ENCODE measurements around the gene MALAT1. TPM values are rescaled to one million over a fixed set of nuclear protein-coding genes. Genes with fewer than 3 reads are reported as not detected.

Gene MALAT1
- total and polyA plus RNA-seq, 2 of the 13 experiments (the other 11 are each of a cell fraction or from before 2014, with no cell fraction given), result 143 to 1,237 TPM

DNA sequence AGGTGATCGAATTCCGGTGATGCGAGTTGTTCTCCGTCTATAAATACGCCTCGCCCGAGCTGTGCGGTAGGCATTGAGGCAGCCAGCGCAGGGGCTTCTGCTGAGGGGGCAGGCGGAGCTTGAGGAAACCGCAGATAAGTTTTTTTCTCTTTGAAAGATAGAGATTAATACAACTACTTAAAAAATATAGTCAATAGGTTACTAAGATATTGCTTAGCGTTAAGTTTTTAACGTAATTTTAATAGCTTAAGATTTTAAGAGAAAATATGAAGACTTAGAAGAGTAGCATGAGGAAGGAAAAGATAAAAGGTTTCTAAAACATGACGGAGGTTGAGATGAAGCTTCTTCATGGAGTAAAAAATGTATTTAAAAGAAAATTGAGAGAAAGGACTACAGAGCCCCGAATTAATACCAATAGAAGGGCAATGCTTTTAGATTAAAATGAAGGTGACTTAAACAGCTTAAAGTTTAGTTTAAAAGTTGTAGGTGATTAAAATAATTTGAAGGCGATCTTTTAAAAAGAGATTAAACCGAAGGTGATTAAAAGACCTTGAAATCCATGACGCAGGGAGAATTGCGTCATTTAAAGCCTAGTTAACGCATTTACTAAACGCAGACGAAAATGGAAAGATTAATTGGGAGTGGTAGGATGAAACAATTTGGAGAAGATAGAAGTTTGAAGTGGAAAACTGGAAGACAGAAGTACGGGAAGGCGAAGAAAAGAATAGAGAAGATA lies at the start of gene MALAT1 (continued):
- TF ChIP-seq, protein P1, sequence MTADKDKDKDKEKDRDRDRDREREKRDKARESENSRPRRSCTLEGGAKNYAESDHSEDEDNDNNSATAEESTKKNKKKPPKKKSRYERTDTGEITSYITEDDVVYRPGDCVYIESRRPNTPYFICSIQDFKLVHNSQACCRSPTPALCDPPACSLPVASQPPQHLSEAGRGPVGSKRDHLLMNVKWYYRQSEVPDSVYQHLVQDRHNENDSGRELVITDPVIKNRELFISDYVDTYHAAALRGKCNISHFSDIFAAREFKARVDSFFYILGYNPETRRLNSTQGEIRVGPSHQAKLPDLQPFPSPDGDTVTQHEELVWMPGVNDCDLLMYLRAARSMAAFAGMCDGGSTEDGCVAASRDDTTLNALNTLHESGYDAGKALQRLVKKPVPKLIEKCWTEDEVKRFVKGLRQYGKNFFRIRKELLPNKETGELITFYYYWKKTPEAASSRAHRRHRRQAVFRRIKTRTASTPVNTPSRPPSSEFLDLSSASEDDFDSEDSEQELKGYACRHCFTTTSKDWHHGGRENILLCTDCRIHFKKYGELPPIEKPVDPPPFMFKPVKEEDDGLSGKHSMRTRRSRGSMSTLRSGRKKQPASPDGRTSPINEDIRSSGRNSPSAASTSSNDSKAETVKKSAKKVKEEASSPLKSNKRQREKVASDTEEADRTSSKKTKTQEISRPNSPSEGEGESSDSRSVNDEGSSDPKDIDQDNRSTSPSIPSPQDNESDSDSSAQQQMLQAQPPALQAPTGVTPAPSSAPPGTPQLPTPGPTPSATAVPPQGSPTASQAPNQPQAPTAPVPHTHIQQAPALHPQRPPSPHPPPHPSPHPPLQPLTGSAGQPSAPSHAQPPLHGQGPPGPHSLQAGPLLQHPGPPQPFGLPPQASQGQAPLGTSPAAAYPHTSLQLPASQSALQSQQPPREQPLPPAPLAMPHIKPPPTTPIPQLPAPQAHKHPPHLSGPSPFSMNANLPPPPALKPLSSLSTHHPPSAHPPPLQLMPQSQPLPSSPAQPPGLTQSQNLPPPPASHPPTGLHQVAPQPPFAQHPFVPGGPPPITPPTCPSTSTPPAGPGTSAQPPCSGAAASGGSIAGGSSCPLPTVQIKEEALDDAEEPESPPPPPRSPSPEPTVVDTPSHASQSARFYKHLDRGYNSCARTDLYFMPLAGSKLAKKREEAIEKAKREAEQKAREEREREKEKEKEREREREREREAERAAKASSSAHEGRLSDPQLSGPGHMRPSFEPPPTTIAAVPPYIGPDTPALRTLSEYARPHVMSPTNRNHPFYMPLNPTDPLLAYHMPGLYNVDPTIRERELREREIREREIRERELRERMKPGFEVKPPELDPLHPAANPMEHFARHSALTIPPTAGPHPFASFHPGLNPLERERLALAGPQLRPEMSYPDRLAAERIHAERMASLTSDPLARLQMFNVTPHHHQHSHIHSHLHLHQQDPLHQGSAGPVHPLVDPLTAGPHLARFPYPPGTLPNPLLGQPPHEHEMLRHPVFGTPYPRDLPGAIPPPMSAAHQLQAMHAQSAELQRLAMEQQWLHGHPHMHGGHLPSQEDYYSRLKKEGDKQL (CRISPR knock-in tag; IDR thresholded peaks at IDR 0.05; ENCODE audit: low read depth), result no peak
- TF ChIP-seq SOX5 (CRISPR knock-in tag; IDR thresholded peaks at IDR 0.05; ENCODE audit: borderline replicate concordance) (peak; percentile 67; the same call in 1 of the 2 replicates), SRY (CRISPR knock-in tag; IDR thresholded peaks at IDR 0.05) (0 out of 2 replicates have a peak, but pooled peaks have one; percentile 59), FOXA1 (IDR thresholded peaks at IDR 0.05) (no peak), FOXA1 (CRISPR knock-in tag; IDR thresholded peaks at IDR 0.05) (peak; percentile 14; the same call in 1 of the 2 replicates), SMAD3 (CRISPR knock-in tag; IDR thresholded peaks at IDR 0.05) (peak; percentile 94), REXO4 (CRISPR knock-in tag; IDR thresholded peaks at IDR 0.05; ENCODE audit: borderline replicate concordance) (no peak), ARHGAP35 (CRISPR knock-in tag; IDR thresholded peaks at IDR 0.05; ENCODE audit: borderline replicate concordance) (no peak), HOXD1 (CRISPR knock-in tag; IDR thresholded peaks at IDR 0.05) (no peak), MTA3 (CRISPR knock-in tag; IDR thresholded peaks at IDR 0.05) (no peak), RCOR2 (CRISPR knock-in tag; IDR thresholded peaks at IDR 0.05) (peak; percentile 59; the same call in 1 of the 2 replicates), ZNF446 (CRISPR knock-in tag; IDR thresholded peaks at IDR 0.05) (no peak), TOPORS (CRISPR knock-in tag; IDR thresholded peaks at IDR 0.05) (no peak; the same call in 1 of the 2 replicates), ZNF7 (CRISPR knock-in tag; IDR thresholded peaks at IDR 0.05) (no peak)
- TF ChIP-seq, protein P2, sequence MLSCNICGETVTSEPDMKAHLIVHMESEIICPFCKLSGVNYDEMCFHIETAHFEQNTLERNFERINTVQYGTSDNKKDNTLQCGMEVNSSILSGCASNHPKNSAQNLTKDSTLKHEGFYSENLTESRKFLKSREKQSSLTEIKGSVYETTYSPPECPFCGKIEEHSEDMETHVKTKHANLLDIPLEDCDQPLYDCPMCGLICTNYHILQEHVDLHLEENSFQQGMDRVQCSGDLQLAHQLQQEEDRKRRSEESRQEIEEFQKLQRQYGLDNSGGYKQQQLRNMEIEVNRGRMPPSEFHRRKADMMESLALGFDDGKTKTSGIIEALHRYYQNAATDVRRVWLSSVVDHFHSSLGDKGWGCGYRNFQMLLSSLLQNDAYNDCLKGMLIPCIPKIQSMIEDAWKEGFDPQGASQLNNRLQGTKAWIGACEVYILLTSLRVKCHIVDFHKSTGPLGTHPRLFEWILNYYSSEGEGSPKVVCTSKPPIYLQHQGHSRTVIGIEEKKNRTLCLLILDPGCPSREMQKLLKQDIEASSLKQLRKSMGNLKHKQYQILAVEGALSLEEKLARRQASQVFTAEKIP (CRISPR knock-in tag; IDR thresholded peaks at IDR 0.05; ENCODE audit: borderline replicate concordance), result no peak
- TF ChIP-seq, protein P3, sequence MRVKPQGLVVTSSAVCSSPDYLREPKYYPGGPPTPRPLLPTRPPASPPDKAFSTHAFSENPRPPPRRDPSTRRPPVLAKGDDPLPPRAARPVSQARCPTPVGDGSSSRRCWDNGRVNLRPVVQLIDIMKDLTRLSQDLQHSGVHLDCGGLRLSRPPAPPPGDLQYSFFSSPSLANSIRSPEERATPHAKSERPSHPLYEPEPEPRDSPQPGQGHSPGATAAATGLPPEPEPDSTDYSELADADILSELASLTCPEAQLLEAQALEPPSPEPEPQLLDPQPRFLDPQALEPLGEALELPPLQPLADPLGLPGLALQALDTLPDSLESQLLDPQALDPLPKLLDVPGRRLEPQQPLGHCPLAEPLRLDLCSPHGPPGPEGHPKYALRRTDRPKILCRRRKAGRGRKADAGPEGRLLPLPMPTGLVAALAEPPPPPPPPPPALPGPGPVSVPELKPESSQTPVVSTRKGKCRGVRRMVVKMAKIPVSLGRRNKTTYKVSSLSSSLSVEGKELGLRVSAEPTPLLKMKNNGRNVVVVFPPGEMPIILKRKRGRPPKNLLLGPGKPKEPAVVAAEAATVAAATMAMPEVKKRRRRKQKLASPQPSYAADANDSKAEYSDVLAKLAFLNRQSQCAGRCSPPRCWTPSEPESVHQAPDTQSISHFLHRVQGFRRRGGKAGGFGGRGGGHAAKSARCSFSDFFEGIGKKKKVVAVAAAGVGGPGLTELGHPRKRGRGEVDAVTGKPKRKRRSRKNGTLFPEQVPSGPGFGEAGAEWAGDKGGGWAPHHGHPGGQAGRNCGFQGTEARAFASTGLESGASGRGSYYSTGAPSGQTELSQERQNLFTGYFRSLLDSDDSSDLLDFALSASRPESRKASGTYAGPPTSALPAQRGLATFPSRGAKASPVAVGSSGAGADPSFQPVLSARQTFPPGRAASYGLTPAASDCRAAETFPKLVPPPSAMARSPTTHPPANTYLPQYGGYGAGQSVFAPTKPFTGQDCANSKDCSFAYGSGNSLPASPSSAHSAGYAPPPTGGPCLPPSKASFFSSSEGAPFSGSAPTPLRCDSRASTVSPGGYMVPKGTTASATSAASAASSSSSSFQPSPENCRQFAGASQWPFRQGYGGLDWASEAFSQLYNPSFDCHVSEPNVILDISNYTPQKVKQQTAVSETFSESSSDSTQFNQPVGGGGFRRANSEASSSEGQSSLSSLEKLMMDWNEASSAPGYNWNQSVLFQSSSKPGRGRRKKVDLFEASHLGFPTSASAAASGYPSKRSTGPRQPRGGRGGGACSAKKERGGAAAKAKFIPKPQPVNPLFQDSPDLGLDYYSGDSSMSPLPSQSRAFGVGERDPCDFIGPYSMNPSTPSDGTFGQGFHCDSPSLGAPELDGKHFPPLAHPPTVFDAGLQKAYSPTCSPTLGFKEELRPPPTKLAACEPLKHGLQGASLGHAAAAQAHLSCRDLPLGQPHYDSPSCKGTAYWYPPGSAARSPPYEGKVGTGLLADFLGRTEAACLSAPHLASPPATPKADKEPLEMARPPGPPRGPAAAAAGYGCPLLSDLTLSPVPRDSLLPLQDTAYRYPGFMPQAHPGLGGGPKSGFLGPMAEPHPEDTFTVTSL (CRISPR knock-in tag; IDR thresholded peaks at IDR 0.05; ENCODE audit: borderline replicate concordance), result no peak
- TF ChIP-seq, protein P4, sequence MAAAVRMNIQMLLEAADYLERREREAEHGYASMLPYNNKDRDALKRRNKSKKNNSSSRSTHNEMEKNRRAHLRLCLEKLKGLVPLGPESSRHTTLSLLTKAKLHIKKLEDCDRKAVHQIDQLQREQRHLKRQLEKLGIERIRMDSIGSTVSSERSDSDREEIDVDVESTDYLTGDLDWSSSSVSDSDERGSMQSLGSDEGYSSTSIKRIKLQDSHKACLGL (CRISPR knock-in tag; IDR thresholded peaks at IDR 0.05), result no peak

All from HepG2 (cell line).